ENCODE data around the gene UNC50.

Gene UNC50

GRCh38 chr2:98608116-98608961, at the start of gene UNC50, which contains the start of gene COA5:
UNC50 (plus strand) TSS chr2:98608589; CDS start chr2:98609760, 1,171 bp downstream.
COA5 (minus strand) TSS chr2:98608512; CDS start chr2:98608405, 107 bp downstream.
- FAIRE-seq (peak; percentile 81), DNase-seq (ENCODE audit: extremely low spot score, insufficient read length, low read depth) (peak; percentile 96)

GRCh38 chr2:98558852-98559530, 49.4 kb upstream of the UNC50 start:
- FAIRE-seq (no peak), DNase-seq (ENCODE audit: extremely low spot score, insufficient read length, low read depth) (no peak)

GRCh38 chr2:98559581-98559980, 48.8 kb upstream of the UNC50 start:
- FAIRE-seq (peak; percentile 5), DNase-seq (ENCODE audit: extremely low spot score, insufficient read length, low read depth) (no peak)

GRCh38 chr2:98560256-98560771, 48.1 kb upstream of the UNC50 start:
- no peak for FAIRE-seq

GRCh38 chr2:98561018-98561417, 47.4 kb upstream of the UNC50 start:
- no peak for FAIRE-seq
- no peak for DNase-seq (ENCODE audit: extremely low spot score, insufficient read length, low read depth)

More at GRCh38 chr2:98560256-98560771, 48.1 kb upstream of the UNC50 start:
- DNase-seq (ENCODE audit: extremely low spot score, insufficient read length, low read depth), result no peak

GRCh38 chr2:98561902-98562695, 46.3 kb upstream of the UNC50 start:
- no peak for FAIRE-seq
- no peak for DNase-seq (ENCODE audit: extremely low spot score, insufficient read length, low read depth)

GRCh38 chr2:98563394-98563793, 45.0 kb upstream of the UNC50 start:
- FAIRE-seq, result no peak
- DNase-seq (ENCODE audit: extremely low spot score, insufficient read length, low read depth), result no peak

- DNase-seq (ENCODE audit: extremely low spot score, insufficient read length, low read depth) (no peak), FAIRE-seq (no peak)
These were observed 43.8 kb upstream of the UNC50 start for GRCh38 chr2:98564541-98565132.

- no peak for DNase-seq (ENCODE audit: extremely low spot score, insufficient read length, low read depth)
- no peak for FAIRE-seq
These were observed 43.0 kb upstream of the UNC50 start for GRCh38 chr2:98565286-98565860.

GRCh38 chr2:98565941-98566340, 42.4 kb upstream of the UNC50 start:
- DNase-seq (ENCODE audit: extremely low spot score, insufficient read length, low read depth), result no peak
- no peak for FAIRE-seq

GRCh38 chr2:98568161-98568956, 40.0 kb upstream of the UNC50 start:
- no peak for FAIRE-seq

GRCh38 chr2:98569197-98569793, 39.1 kb upstream of the UNC50 start:
- FAIRE-seq (no peak), DNase-seq (ENCODE audit: extremely low spot score, insufficient read length, low read depth) (peak; percentile 20)

More at GRCh38 chr2:98568161-98568956, 40.0 kb upstream of the UNC50 start:
- no peak for DNase-seq (ENCODE audit: extremely low spot score, insufficient read length, low read depth)

GRCh38 chr2:98569915-98570314, 38.5 kb upstream of the UNC50 start:
- FAIRE-seq, result no peak
- no peak for DNase-seq (ENCODE audit: extremely low spot score, insufficient read length, low read depth)

GRCh38 chr2:98570356-98570755, 38.0 kb upstream of the UNC50 start:
- FAIRE-seq, result no peak
- no peak for DNase-seq (ENCODE audit: extremely low spot score, insufficient read length, low read depth)

GRCh38 chr2:98571121-98571701, 37.2 kb upstream of the UNC50 start:
- FAIRE-seq (no peak), DNase-seq (ENCODE audit: extremely low spot score, insufficient read length, low read depth) (no peak)

- DNase-seq (ENCODE audit: extremely low spot score, insufficient read length, low read depth), result no peak
- no peak for FAIRE-seq
These were observed 36.6 kb upstream of the UNC50 start for GRCh38 chr2:98571796-98572195.

- FAIRE-seq (no peak), DNase-seq (ENCODE audit: extremely low spot score, insufficient read length, low read depth) (no peak)
These were observed 36.2 kb upstream of the UNC50 start for GRCh38 chr2:98572211-98572610.

GRCh38 chr2:98572676-98573075, 35.7 kb upstream of the UNC50 start:
- FAIRE-seq (no peak), DNase-seq (ENCODE audit: extremely low spot score, insufficient read length, low read depth) (no peak)
